ENCODE measurements around the gene ENDOD1.

GRCh38 chr11:95095858-95096587, 6.4 kb downstream of the ENDOD1 start:
- TF ChIP-seq EZH2 (optimal IDR thresholded peaks at IDR 0.05; ENCODE audit: low read depth, low read length), result no peak
- TF ChIP-seq CTCF (IDR thresholded peaks at IDR 0.05; ENCODE audit: low read length), result no peak
- TF ChIP-seq EZH2phosphoT487 (IDR thresholded peaks at IDR 0.05; ENCODE audit: low read length), result no peak

Measured in MM.1S (cell line).